H1 (cell line): ENCODE results near the gene REEP2. TPM values are rescaled to one million over a fixed set of nuclear protein-coding genes. Genes with fewer than 3 reads are reported as not detected.
A peak's percentile ranks its signal among the peaks of the same experiment; 100 is the strongest.

Experiments used
- BRCA1 ChIP-seq: IDR thresholded peaks from 2 replicates; pipeline ENCODE4 v1.6.1; 2012; ENCODE audit warnings: low read depth, low read length, improper control_type of control experiment
- CBX5 ChIP-seq: fragments of 300-800, 300-1000 bp; sonication (generic); IDR thresholded peaks from 2 replicates; pipeline ENCODE4 v1.7.1; 2016; ENCODE audit warnings: antibody characterized with exemption, low read length, low read depth
- CEBPB ChIP-seq: IDR thresholded peaks from 2 replicates; pipeline ENCODE4 v1.6.1; 2012; ENCODE audit warnings: low read depth, low read length
- CHD7 ChIP-seq: fragments of 300-600 bp; sonication (generic); IDR thresholded peaks from 2 replicates; pipeline ENCODE4 v1.7.1; 2012; ENCODE audit warnings: low read length, moderate library complexity, mild to moderate bottlenecking, inconsistent platforms; ENCODE audit not compliant: insufficient replicate concordance
- MAFK ChIP-seq: IDR thresholded peaks from 2 replicates; pipeline ENCODE4 v1.6.1; 2012; ENCODE audit warnings: low read depth, mild to moderate bottlenecking, improper control_type of control experiment, low read length
- MAX ChIP-seq: IDR thresholded peaks from 2 replicates; pipeline ENCODE4 v1.6.1; 2012; ENCODE audit warnings: inconsistent platforms
- SIRT6 ChIP-seq: IDR thresholded peaks from one replicate; pipeline ENCODE4 v1.7.1; 2012; ENCODE audit warnings: low read length, inconsistent platforms
- TBP ChIP-seq: IDR thresholded peaks from 2 replicates; pipeline ENCODE4 v1.6.1; 2011; ENCODE audit warnings: low read depth, low read length, improper control_type of control experiment
- ZNF274 ChIP-seq: IDR thresholded peaks from 2 replicates; pipeline ENCODE4 v1.7.0; 2012; ENCODE audit warnings: low read length, borderline replicate concordance; ENCODE audit errors: extremely low read depth
- polyA plus RNA-seq, 7 experiments: library from polyadenylated mRNA; depleted of rRNA in 3 of 7; stranded (reverse) in 5 of 7; unstranded in 2 of 7; fragments of >200 nt in 5 of 7; fragments of 200-250 nt in 2 of 7; gene quantifications; 1 replicate in 5 of 7; 2 replicates in 1 of 7; 4 replicates in 1 of 7; pipeline versions ENCODE4 v1.2.1 to v1.2.3, GENCODE V29; 2011 to 2013; ENCODE audit warnings: missing spikeins in 2 of 7, mixed read lengths in 2 of 7
- total RNA-seq: library from RNA; stranded (reverse); fragmentation: NEBNext Ultra II Directional; extraction: Animal tissue kit (Norgen Biotek cat#: 25700); gene quantifications from 2 replicates; pipeline ENCODE4 v1.2.1, GENCODE V29; 2021

REEP2 gene
- total and polyA plus RNA-seq, 2 of the 8 experiments (the other 6 are each of a cell fraction or from before 2014, with no cell fraction given), result 26.5 to 40.2 TPM

GRCh38 chr5:138468133-138468965 is 29.5 kb downstream of the REEP2 start (continued):
- no peak for TF ChIP-seq CBX5
- no peak for TF ChIP-seq ZNF274
- TF ChIP-seq CHD7, result peak; percentile 21
- peak; percentile 80 for TF ChIP-seq SIRT6
- 0 out of 2 replicates have a peak, but pooled peaks have one; percentile 2 for TF ChIP-seq MAX
- no peak for TF ChIP-seq CEBPB
- TF ChIP-seq TBP, result no peak; the same call in 1 of the 2 replicates
- no peak for TF ChIP-seq BRCA1
- peak; percentile 1; the same call in 1 of the 2 replicates for TF ChIP-seq MAFK
